Calu3 (cell line): ENCODE measurements around the gene DDX54. TPM values are rescaled to one million over a fixed set of nuclear protein-coding genes. Genes with fewer than 3 reads are reported as not detected.

Experiments
- BruUV-seq: library from RNA; stranded (reverse); fragments of 400-500 nt; replicated peaks from 2 replicates; lab custom pipeline; 2021; lab: Mats Ljungman, UMichigan
- CTCF ChIA-PET: fragments of 300-600 bp; sonication (Branson Sonifier 250); formaldehyde crosslinking; loops from one replicate; lab custom pipeline; 2022; ENCODE audit warnings: antibody characterized with exemption; lab: Charles Lee
- DNase-seq: peaks from one replicate; pipeline ENCODE4 v3.0.0; 2022
- H3K27ac Mint-ChIP-seq: one replicate; pipeline ENCODE4 v1.8.0; 2022; ENCODE audit warnings: mixed read lengths; ENCODE audit not compliant: unreplicated experiment
- H3K27me3 Mint-ChIP-seq: one replicate; pipeline ENCODE4 v1.8.0; 2022; ENCODE audit warnings: mixed read lengths; ENCODE audit not compliant: unreplicated experiment
- H3K36me3 Mint-ChIP-seq: one replicate; pipeline ENCODE4 v1.8.0; 2022; ENCODE audit warnings: mild to moderate bottlenecking, moderate library complexity, mixed read lengths; ENCODE audit not compliant: insufficient read depth, unreplicated experiment
- H3K4me1 Mint-ChIP-seq: one replicate; pipeline ENCODE4 v1.8.0; 2022; ENCODE audit warnings: mild to moderate bottlenecking, low read depth, mixed read lengths; ENCODE audit not compliant: unreplicated experiment
- H3K4me3 Mint-ChIP-seq: one replicate; pipeline ENCODE4 v1.8.0; 2022; ENCODE audit warnings: mild to moderate bottlenecking, low read depth, moderate library complexity, mixed read lengths; ENCODE audit not compliant: unreplicated experiment
- H3K9me3 Mint-ChIP-seq: one replicate; pipeline ENCODE4 v1.8.0; 2022; ENCODE audit warnings: low read depth, mixed read lengths; ENCODE audit not compliant: unreplicated experiment
- intact Hi-C: fragments of 100-400 bp; cut with micrococcal nuclease; formaldehyde crosslinking; loops from one replicate; pipeline ENCODE4 v1.10.0; 2022; ENCODE audit not compliant: unreplicated experiment
- total RNA-seq: library from RNA; stranded (reverse); gene quantifications from 2 replicates; pipeline ENCODE4 v1.2.3, GENCODE V29; 2022
- TF ChIP-seq, protein P1 (sequence below): fragments of 200-600 bp; IDR thresholded peaks from one replicate; pipeline ENCODE4 v1.8.0; 2022; ENCODE audit warnings: antibody characterized with exemption; ENCODE audit not compliant: unreplicated experiment

DDX54 gene
- total RNA-seq, 1 experiment from 2014 or later: 104 TPM

DNA sequence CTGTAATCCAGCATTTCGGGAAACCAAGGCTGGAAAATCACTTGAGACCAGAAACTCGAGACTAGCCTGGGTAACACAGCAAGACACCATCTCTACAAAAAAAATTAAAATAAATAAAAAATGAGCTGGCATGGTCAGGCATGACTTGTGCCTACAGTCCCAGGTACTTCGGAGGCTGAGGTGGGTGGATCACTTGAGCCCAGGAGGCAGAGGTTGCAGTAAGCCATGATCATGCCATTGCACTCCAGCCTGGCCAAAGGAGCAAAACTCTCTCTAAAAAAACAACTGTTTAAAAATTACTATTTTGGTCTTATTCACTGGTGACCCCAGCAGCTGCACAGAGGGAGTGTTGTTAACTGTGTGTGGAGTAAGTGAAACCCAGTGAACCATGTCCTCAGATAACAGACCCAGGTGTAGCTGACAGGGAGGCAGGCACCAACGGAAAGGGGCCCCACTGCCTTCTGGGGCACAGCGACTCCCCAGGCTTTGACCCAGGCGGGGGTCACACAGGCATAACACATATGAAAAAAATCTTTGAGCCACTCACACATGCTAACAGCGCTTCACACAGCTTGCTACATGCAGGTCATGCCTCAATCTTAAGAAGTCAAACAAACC is 12.1 kb downstream of the DDX54 start:
- TF ChIP-seq, protein P1, sequence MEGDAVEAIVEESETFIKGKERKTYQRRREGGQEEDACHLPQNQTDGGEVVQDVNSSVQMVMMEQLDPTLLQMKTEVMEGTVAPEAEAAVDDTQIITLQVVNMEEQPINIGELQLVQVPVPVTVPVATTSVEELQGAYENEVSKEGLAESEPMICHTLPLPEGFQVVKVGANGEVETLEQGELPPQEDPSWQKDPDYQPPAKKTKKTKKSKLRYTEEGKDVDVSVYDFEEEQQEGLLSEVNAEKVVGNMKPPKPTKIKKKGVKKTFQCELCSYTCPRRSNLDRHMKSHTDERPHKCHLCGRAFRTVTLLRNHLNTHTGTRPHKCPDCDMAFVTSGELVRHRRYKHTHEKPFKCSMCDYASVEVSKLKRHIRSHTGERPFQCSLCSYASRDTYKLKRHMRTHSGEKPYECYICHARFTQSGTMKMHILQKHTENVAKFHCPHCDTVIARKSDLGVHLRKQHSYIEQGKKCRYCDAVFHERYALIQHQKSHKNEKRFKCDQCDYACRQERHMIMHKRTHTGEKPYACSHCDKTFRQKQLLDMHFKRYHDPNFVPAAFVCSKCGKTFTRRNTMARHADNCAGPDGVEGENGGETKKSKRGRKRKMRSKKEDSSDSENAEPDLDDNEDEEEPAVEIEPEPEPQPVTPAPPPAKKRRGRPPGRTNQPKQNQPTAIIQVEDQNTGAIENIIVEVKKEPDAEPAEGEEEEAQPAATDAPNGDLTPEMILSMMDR: no peak
- no TSS peak for BruUV-seq
- H3K4me1 Mint-ChIP-seq: peaks cover 8% of the 10 kb centered on the region
- no peak overlapping the region for H3K4me3 Mint-ChIP-seq
- no peaks in the 10 kb centered on the region for H3K27me3 Mint-ChIP-seq
- H3K36me3 Mint-ChIP-seq: peaks cover 95% of the 10 kb centered on the region
- CTCF ChIA-PET: interaction anchor here (1.5 kb wide), 1 partner anchor 56 kb away, joined by 3 read pairs; no protein-coding TSS in a partner anchor
- no peak for DNase-seq
- H3K9me3 Mint-ChIP-seq: no peaks in the 10 kb centered on the region
- intact Hi-C loops: loop anchor here (5.0 kb wide), 1 partner anchor 181 kb away; no protein-coding TSS in a partner anchor
- no peak overlapping the region for H3K27ac Mint-ChIP-seq

DNA sequence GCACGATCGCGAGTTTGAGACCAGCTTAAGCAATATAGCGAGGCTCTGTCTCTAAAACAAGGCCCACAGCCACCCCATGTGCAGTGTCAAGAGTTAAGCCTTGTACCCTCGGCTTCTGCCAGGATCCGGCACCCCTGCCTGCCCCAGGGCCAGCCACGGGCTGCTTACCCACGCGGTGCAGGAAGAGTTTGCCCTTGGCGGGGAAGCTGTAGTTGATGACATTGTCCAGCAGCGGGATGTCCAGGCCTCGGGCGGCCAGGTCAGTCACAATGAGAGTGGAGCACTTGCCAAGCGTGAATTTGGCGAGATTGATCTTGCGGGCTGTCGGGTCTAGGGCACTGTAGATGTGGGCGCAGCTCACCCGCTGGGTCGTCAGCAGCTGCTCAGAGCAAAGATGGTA is 13.1 kb downstream of the DDX54 start:
- TF ChIP-seq, protein P1: no peak
- intact Hi-C loops: loop anchor here (5.0 kb wide), 1 partner anchor 180 kb away; no protein-coding TSS in a partner anchor
- H3K27ac Mint-ChIP-seq: no peak overlapping the region
- CTCF ChIA-PET: interaction anchor here (0.7 kb wide), 1 partner anchor 179 kb away, joined by 4 read pairs; no protein-coding TSS in a partner anchor
- H3K27me3 Mint-ChIP-seq: no peaks in the 10 kb centered on the region
- H3K4me1 Mint-ChIP-seq: peaks cover 8% of the 10 kb centered on the region
- H3K4me3 Mint-ChIP-seq: no peak overlapping the region
- BruUV-seq: no TSS peak
- no peak for DNase-seq
- peaks cover 88% of the 10 kb centered on the region for H3K36me3 Mint-ChIP-seq
- H3K9me3 Mint-ChIP-seq: no peaks in the 10 kb centered on the region

DNA sequence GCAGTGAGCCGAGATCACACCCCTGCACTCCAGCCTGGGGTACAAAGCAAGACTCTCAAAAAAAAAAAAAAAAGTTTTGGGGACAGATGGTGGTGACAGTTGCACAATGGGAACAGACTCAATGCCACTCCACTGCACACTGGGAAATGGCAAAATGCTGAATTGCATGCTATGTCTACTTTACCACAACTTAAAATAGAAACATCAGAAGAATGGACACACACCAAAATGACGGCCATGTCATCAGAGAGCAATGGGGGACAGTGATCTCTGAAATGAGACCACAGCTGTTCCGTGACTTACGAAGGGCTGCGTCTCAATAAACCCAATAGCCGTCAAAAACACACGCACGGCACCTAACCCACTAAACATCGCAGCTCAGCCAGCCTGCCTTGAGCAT is 13.7 kb downstream of the DDX54 start:
- intact Hi-C loops: loop anchor here (5.0 kb wide), 1 partner anchor 179 kb away; no protein-coding TSS in a partner anchor
- TF ChIP-seq, protein P1: no peak
- no peak for DNase-seq
- Mint-ChIP-seq H3K9me3 (no peaks in the 10 kb centered on the region), H3K27me3 (no peaks in the 10 kb centered on the region), H3K36me3 (peaks cover 87% of the 10 kb centered on the region), H3K4me1 (peaks cover 8% of the 10 kb centered on the region), H3K4me3 (no peak overlapping the region), H3K27ac (no peak overlapping the region)
- BruUV-seq: no TSS peak
- CTCF ChIA-PET: interaction anchor here (0.7 to 0.8 kb wide), 2 partner anchors 36 to 178 kb away, joined by 3 to 4 read pairs; partner anchors contain the start of gene RASAL1

DNA sequence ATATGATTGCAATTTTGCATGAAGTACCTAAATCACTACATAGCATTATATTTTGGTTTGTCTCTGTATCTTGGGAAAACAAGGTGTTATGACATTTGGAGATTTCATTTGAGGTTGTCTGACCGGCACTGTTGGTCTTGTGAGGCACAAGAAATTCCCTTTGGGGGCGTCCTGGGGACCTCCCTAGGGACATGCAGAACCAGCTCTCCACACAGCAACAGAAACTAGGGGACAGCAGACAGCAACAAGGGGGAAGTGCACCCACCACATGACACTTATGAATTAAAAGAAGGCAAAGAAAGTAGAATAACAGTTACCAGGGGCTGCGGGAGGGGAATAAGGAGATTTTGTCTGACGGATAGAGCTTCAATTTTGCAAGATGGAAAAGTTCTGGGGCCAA is 14.4 kb downstream of the DDX54 start:
- no TSS peak for BruUV-seq
- CTCF ChIA-PET: interaction anchor here (0.8 kb wide), 1 partner anchor 35 kb away, joined by 3 read pairs; the partner anchor contains the start of gene RASAL1
- no peak for DNase-seq
- Mint-ChIP-seq H3K4me3 (no peak overlapping the region), H3K4me1 (peaks cover 8% of the 10 kb centered on the region), H3K27me3 (no peaks in the 10 kb centered on the region), H3K9me3 (no peaks in the 10 kb centered on the region), H3K36me3 (peaks cover 87% of the 10 kb centered on the region), H3K27ac (no peak overlapping the region)
- TF ChIP-seq, protein P1: no peak
- intact Hi-C loops: loop anchor here (5.0 kb wide), 1 partner anchor 179 kb away; no protein-coding TSS in a partner anchor
